RWPE1 (cell line): ENCODE results near the gene FEM1B.
A peak's percentile ranks its signal among the peaks of the same experiment; 100 is the strongest.

ENCODE experiments used
- CTCF ChIA-PET: fragments of 350-600 bp; sonication (Branson Sonifier 250); formaldehyde crosslinking; extraction: SDS; loops from one replicate; lab custom pipeline; 2021; lab: Yijun Ruan, JAX
- POLR2A ChIA-PET: fragments of 400-600 bp; formaldehyde crosslinking; extraction: SDS; loops from one replicate; lab custom pipeline; 2020; ENCODE audit warnings: antibody characterized with exemption; ENCODE audit not compliant: low non-redundant PET; lab: Yijun Ruan, JAX
- DNase-seq: peaks from one replicate; pipeline ENCODE4 v3.0.0; 2012; ENCODE audit warnings: low spot score
- H3K27ac ChIP-seq: fragments of 450-650 bp; 2 replicates; pipeline ENCODE4 v1.5.1; 2017
- TF ChIP-seq, protein P1 (sequence below): fragments of 450-650 bp; conservative IDR thresholded peaks from 2 replicates; pipeline ENCODE4 v1.5.1; 2017; ENCODE audit warnings: low read depth, mild to moderate bottlenecking

FEM1B gene

DNA sequence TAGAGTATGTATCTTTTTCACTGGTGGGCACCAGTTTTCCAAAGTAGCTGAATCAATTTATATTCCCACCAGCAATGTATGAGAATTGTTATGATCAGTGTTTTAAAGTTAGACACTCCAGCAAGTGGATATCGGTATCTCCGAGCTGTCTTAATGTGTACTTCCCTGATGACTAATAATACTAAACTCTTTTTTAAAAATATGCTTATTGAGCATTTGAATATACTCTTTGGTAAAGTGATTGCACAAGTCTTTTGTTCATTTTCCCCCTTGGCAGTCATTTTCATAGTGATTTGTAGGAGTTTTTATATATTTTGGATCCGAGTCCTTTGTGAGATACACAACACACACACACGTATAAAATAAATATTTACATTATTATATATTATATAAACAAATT is 12.5 kb upstream of the FEM1B start:
- DNase-seq: no peak
- TF ChIP-seq, protein P1, sequence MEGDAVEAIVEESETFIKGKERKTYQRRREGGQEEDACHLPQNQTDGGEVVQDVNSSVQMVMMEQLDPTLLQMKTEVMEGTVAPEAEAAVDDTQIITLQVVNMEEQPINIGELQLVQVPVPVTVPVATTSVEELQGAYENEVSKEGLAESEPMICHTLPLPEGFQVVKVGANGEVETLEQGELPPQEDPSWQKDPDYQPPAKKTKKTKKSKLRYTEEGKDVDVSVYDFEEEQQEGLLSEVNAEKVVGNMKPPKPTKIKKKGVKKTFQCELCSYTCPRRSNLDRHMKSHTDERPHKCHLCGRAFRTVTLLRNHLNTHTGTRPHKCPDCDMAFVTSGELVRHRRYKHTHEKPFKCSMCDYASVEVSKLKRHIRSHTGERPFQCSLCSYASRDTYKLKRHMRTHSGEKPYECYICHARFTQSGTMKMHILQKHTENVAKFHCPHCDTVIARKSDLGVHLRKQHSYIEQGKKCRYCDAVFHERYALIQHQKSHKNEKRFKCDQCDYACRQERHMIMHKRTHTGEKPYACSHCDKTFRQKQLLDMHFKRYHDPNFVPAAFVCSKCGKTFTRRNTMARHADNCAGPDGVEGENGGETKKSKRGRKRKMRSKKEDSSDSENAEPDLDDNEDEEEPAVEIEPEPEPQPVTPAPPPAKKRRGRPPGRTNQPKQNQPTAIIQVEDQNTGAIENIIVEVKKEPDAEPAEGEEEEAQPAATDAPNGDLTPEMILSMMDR: no peak
- no peak overlapping the region for H3K27ac ChIP-seq
- ChIA-PET POLR2A (no interaction called here), CTCF (interaction anchor here (1.2 kb wide), 1 partner anchor 42 kb away, joined by 4 read pairs; no protein-coding TSS in a partner anchor)

GRCh38 chr15:68265674-68266073 is 11.9 kb upstream of the FEM1B start:
- CTCF ChIA-PET: interaction anchor here (1.0 kb wide), 1 partner anchor 408 kb away, joined by 3 read pairs; no protein-coding TSS in a partner anchor
- TF ChIP-seq, protein P1: no peak
- H3K27ac ChIP-seq: no peak overlapping the region
- POLR2A ChIA-PET: no interaction called here
- DNase-seq: no peak

GRCh38 chr15:68268405-68268804 is 9.1 kb upstream of the FEM1B start:
- ChIA-PET POLR2A (no interaction called here), CTCF (no interaction called here)
- no peak overlapping the region for H3K27ac ChIP-seq
- peak; percentile 52 for DNase-seq
- TF ChIP-seq, protein P1: no peak

GRCh38 chr15:68271854-68272471 is 5.6 kb upstream of the FEM1B start:
- CTCF ChIA-PET: interaction anchor here (0.7 kb wide), 2 partner anchors 12 to 1457 kb away, joined by 4 read pairs; no protein-coding TSS in a partner anchor
- H3K27ac ChIP-seq: peak overlapping the region; percentile 95

GRCh38 chr15:68272721-68273271 is 4.7 kb upstream of the FEM1B start:
- TF ChIP-seq, protein P1: no peak
- peak; percentile 79 for DNase-seq
- H3K27ac ChIP-seq: peak overlapping the region; percentile 95
- ChIA-PET POLR2A (interaction anchor here (1.1 to 1.7 kb wide), 2 partner anchors 16 to 22 kb away, joined by 3 to 4 read pairs; no protein-coding TSS in a partner anchor), CTCF (no interaction called here)

More at GRCh38 chr15:68271854-68272471, 5.6 kb upstream of the FEM1B start:
- TF ChIP-seq, protein P1: no peak
- POLR2A ChIA-PET: interaction anchor here (0.5 to 1.1 kb wide), 2 partner anchors 16 to 22 kb away, joined by 3 to 5 read pairs; no protein-coding TSS in a partner anchor
- DNase-seq: peak; percentile 96

GRCh38 chr15:68274201-68274848 is 3.2 kb upstream of the FEM1B start:
- no peak overlapping the region; the same call in 1 of the 2 replicates for H3K27ac ChIP-seq
- POLR2A ChIA-PET: interaction anchor here (1.7 kb wide), 1 partner anchor 17 kb away, joined by 4 read pairs; no protein-coding TSS in a partner anchor
- TF ChIP-seq, protein P1: no peak
- DNase-seq: no peak
- CTCF ChIA-PET: interaction anchor here (0.6 to 1.4 kb wide), 3 partner anchors 21 to 305 kb away, joined by 3 to 6 read pairs (median 5); no protein-coding TSS in a partner anchor
